Measurements from ENCODE around the gene SGPL1. TPM values are rescaled to one million over a fixed set of nuclear protein-coding genes. Genes with fewer than 3 reads are reported as not detected.
A peak's percentile ranks its signal among the peaks of the same experiment; 100 is the strongest.

The SGPL1 gene
- total RNA-seq, 1 donor from 2014 or later: 42.6 TPM

- DNase-seq: no peak
Observed at GRCh38 chr10:70885931-70886903, 70.5 kb downstream of the SGPL1 start.

- DNase-seq: no peak
Observed at GRCh38 chr10:70886921-70887665, 71.3 kb downstream of the SGPL1 start.

- peak; percentile 55 for DNase-seq
Observed at GRCh38 chr10:70887804-70888800, 72.4 kb downstream of the SGPL1 start, which contains the start of gene PCBD1. TSS of gene PCBD1 (minus strand) at chr10:70888565. CDS start at chr10:70888533, 32 bp downstream.

GRCh38 chr10:70889291-70889690 is 73.5 kb downstream of the SGPL1 start:
- DNase-seq: no peak

GRCh38 chr10:70890917-70891431 is 75.2 kb downstream of the SGPL1 start:
- DNase-seq: peak; percentile 26

- DNase-seq: no peak
Observed at GRCh38 chr10:70891627-70892026, 75.9 kb downstream of the SGPL1 start.

- no peak for DNase-seq
Observed at GRCh38 chr10:70892631-70893030, 76.9 kb downstream of the SGPL1 start.

GRCh38 chr10:70893227-70894006 is 77.7 kb downstream of the SGPL1 start:
- no peak for DNase-seq

GRCh38 chr10:70894416-70894815 is 78.7 kb downstream of the SGPL1 start:
- no peak for DNase-seq

- no peak for DNase-seq
Observed at GRCh38 chr10:70896551-70896950, 80.8 kb downstream of the SGPL1 start.

GRCh38 chr10:70898687-70899086 is 82.9 kb downstream of the SGPL1 start:
- no peak for DNase-seq

GRCh38 chr10:70899096-70899495 is 83.3 kb downstream of the SGPL1 start:
- DNase-seq: no peak

- DNase-seq: no peak
Observed at GRCh38 chr10:70901276-70901878, 85.6 kb downstream of the SGPL1 start.

GRCh38 chr10:70902661-70903261 is 87.0 kb downstream of the SGPL1 start:
- DNase-seq: no peak

- DNase-seq: no peak
Observed at GRCh38 chr10:70903262-70903921, 87.6 kb downstream of the SGPL1 start.

GRCh38 chr10:70905071-70906021 is 89.6 kb downstream of the SGPL1 start:
- DNase-seq: no peak

GRCh38 chr10:70906031-70906783 is 90.5 kb downstream of the SGPL1 start:
- DNase-seq: no peak
